Measurements from ENCODE around the gene KLHL42. TPM values are rescaled to one million over a fixed set of nuclear protein-coding genes. Genes with fewer than 3 reads are reported as not detected.

The KLHL42 gene
- total RNA-seq, 1 experiment from 2014 or later: 20.7 TPM

- TF ChIP-seq PREB (CRISPR knock-in tag; IDR thresholded peaks at IDR 0.05; ENCODE audit: borderline replicate concordance) (no peak), KAT7 (CRISPR knock-in tag; IDR thresholded peaks at IDR 0.05; ENCODE audit: borderline replicate concordance) (no peak), JUN (CRISPR knock-in tag; IDR thresholded peaks at IDR 0.05) (no peak), FOXJ3 (CRISPR knock-in tag; IDR thresholded peaks at IDR 0.05; ENCODE audit: borderline replicate concordance) (no peak), NR3C1 (CRISPR knock-in tag; conservative IDR thresholded peaks at IDR 0.05; ENCODE audit: low read depth) (no peak), NFE2L1 (CRISPR knock-in tag; IDR thresholded peaks at IDR 0.05) (no peak)
These were observed 63.7 kb downstream of the KLHL42 start (continued) for GRCh38 chr12:27843714-27844245.

GRCh38 chr12:27844366-27845090 lies 64.5 kb downstream of the KLHL42 start:
- CTCF ChIA-PET: no interaction called here
- no peak for DNase-seq (ENCODE audit: low spot score)
- Mint-ChIP-seq H3K27ac (no peak overlapping the region), H3K4me3 (no peak overlapping the region), H3K27me3 (ENCODE audit: low read depth) (no peaks in the 10 kb centered on the region), H3K9me3 (peaks cover 6% of the 10 kb centered on the region), H3K36me3 (peaks cover 4% of the 10 kb centered on the region; the same call in 1 of the 2 replicates), H3K4me1 (no peaks in the 10 kb centered on the region)
- no peak for TF ChIP-seq CBFB (CRISPR knock-in tag; IDR thresholded peaks at IDR 0.05; ENCODE audit: low read depth)
- ATAC-seq: no peak
- POLR2A ChIA-PET: no interaction called here

- H3K36me3 Mint-ChIP-seq: peaks cover 8% of the 10 kb centered on the region; the same call in 1 of the 2 replicates
- ChIA-PET POLR2A (no interaction called here), CTCF (no interaction called here)
- no peak overlapping the region for H3K4me3 Mint-ChIP-seq
- no peak for ATAC-seq
- no peak for DNase-seq (ENCODE audit: low spot score)
- H3K9me3 Mint-ChIP-seq: peaks cover 12% of the 10 kb centered on the region
- H3K27me3 Mint-ChIP-seq (ENCODE audit: low read depth): no peaks in the 10 kb centered on the region
- no peak overlapping the region for H3K27ac Mint-ChIP-seq
- H3K4me1 Mint-ChIP-seq: no peaks in the 10 kb centered on the region
- no peak for TF ChIP-seq ARID4B (CRISPR knock-in tag; IDR thresholded peaks at IDR 0.05; ENCODE audit: borderline replicate concordance)
- no peak for TF ChIP-seq PRRX2 (CRISPR knock-in tag; IDR thresholded peaks at IDR 0.05)
- no peak for TF ChIP-seq ATF6 (CRISPR knock-in tag; IDR thresholded peaks at IDR 0.05)
- no peak for TF ChIP-seq RELA (CRISPR knock-in tag; IDR thresholded peaks at IDR 0.05; ENCODE audit: borderline replicate concordance)
- TF ChIP-seq GTF2I (CRISPR knock-in tag; conservative IDR thresholded peaks at IDR 0.05): no peak
- no peak for TF ChIP-seq CBFB (CRISPR knock-in tag; IDR thresholded peaks at IDR 0.05; ENCODE audit: low read depth)
- TF ChIP-seq ZNF425 (CRISPR knock-in tag; conservative IDR thresholded peaks at IDR 0.05): no peak
- no peak for TF ChIP-seq USF2 (CRISPR knock-in tag; IDR thresholded peaks at IDR 0.05)
- TF ChIP-seq ZNF263 (CRISPR knock-in tag; IDR thresholded peaks at IDR 0.05; ENCODE audit: low read depth): no peak
- TF ChIP-seq SMAD4 (CRISPR knock-in tag; IDR thresholded peaks at IDR 0.05): no peak
- no peak for TF ChIP-seq NR3C1 (CRISPR knock-in tag; conservative IDR thresholded peaks at IDR 0.05; ENCODE audit: low read depth)
- TF ChIP-seq CREB1 (CRISPR knock-in tag; IDR thresholded peaks at IDR 0.05): no peak
- TF ChIP-seq ZNF512 (CRISPR knock-in tag; IDR thresholded peaks at IDR 0.05; ENCODE audit: borderline replicate concordance): no peak
- no peak for TF ChIP-seq USF1 (CRISPR knock-in tag; IDR thresholded peaks at IDR 0.05)
These were observed 65.2 kb downstream of the KLHL42 start for GRCh38 chr12:27845187-27845586.
